ENCODE data around the gene MAP3K6.

MAP3K6 gene

GRCh38 chr1:27333717-27334279 lies 33.0 kb downstream of the MAP3K6 start:
- no peak for DNase-seq

GRCh38 chr1:27332536-27333281 lies 34.1 kb downstream of the MAP3K6 start:
- DNase-seq = no peak

DNA sequence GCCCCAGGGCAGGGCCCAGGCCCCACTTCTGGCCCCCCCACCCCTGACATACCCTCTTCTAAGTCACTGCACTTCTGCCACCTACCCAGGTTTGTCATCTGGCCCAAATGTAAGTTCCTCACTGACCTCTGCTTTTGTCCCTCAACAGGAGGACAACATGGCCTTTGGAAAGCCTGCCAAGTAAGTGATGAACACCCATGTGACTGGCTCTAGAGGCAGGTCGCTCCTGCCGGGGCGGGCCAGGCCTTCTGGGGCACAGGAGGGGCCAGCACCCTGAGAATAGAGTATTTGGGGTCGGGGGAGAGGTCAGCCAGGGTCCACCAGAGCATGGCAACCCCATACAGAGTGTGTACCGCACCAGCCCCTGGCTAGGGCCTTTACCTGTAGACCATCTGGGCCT lies 34.8 kb downstream of the MAP3K6 start:
- no peak for DNase-seq

DNA sequence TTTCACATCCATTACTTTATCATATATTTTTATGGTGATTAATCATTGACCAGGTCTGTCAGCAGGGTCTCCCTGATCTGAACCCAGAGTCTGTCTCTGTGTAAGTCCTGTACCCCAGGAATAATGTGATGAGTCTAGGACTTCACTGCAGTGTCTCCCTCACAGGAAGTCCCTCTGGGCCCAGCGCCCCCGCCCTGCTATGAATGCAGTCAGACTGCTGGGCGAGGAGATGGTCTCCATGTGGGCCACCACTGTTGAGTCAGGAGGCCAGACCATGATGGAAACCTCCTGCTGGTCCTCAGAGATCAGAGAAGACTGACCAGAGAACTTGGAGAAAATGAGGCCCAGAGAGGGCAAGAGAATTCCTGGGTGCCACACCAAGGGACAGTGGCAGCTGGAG lies 35.3 kb downstream of the MAP3K6 start:
- no peak for DNase-seq

GRCh38 chr1:27330786-27331185 lies 36.0 kb downstream of the MAP3K6 start:
- no peak for DNase-seq

DNA sequence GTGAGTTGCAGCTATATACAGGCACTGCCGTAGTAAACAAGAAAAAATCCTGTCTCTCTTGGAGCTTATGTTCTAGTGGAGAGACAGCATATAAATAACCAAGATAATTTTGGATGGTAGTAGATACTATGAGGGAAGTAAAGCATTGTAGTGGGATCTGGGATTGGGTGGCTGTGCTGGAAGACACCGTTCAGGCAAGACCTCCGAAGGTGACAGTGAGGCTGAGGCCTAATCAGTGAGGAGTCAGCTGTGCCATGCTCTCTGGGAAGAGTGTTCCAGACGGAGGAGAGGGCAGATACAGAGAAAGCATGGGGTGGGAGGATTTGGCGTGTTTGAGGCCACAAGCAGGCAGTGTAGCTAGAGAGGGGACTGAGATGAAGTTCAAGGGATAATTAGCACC lies 38.8 kb downstream of the MAP3K6 start:
- no peak for DNase-seq

- DNase-seq = no peak
Observed at GRCh38 chr1:27325286-27325685, 41.5 kb downstream of the MAP3K6 start.

- DNase-seq = no peak
Observed at GRCh38 chr1:27322569-27323240, 44.1 kb downstream of the MAP3K6 start.

DNA sequence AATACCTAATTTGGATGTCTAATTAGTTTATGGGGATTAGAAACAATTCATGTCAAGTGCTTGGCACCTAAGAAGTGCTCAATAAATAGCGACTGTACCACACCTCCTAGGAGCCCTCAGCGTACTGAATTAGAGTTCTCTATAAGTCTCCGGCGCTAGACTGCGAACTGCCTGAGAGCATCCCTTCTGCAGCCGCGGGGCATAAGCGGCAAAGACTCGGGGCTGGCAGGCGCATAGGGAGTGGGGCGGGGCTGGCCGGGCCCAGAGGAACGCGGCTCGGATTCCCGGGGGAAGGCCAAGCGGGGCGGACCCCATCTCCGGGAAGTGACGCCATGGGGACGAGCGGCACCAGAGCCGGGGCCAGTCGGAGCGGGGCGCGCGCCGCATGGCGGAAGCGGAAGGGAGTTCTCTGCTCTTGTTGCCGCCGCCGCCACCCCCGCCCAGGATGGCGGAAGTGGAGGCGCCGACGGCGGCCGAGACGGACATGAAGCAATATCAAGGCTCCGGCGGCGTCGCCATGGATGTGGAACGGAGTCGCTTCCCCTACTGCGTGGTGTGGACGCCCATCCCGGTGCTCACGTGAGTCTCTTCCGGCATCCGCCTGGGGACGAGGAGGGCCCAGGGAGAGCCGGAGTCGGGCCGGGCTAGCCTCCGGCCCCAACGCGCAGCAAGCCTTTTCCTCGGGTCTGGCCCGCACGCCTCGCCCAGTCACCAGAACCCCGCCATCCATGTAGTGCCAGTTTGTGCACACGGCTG lies 44.8 kb downstream of the MAP3K6 start, which contains the start of gene TMEM222:
TMEM222 (plus strand) TSS at position 351 of the 756 bp plus-strand sequence; CDS start at position 386, 35 bp downstream.
- DNase-seq = peak; percentile 97

GRCh38 chr1:27318596-27318995 lies 48.2 kb downstream of the MAP3K6 start:
- no peak for DNase-seq

GRCh38 chr1:27318136-27318535 lies 48.6 kb downstream of the MAP3K6 start:
- no peak for DNase-seq

GRCh38 chr1:27316860-27317259 lies 49.9 kb downstream of the MAP3K6 start:
- no peak for DNase-seq

GRCh38 chr1:27314737-27315136 lies 52.0 kb downstream of the MAP3K6 start:
- no peak for DNase-seq

- no peak for DNase-seq
Observed at GRCh38 chr1:27314169-27314568, 52.6 kb downstream of the MAP3K6 start.

- no peak for DNase-seq
Observed at GRCh38 chr1:27307874-27308598, 58.7 kb downstream of the MAP3K6 start.

DNA sequence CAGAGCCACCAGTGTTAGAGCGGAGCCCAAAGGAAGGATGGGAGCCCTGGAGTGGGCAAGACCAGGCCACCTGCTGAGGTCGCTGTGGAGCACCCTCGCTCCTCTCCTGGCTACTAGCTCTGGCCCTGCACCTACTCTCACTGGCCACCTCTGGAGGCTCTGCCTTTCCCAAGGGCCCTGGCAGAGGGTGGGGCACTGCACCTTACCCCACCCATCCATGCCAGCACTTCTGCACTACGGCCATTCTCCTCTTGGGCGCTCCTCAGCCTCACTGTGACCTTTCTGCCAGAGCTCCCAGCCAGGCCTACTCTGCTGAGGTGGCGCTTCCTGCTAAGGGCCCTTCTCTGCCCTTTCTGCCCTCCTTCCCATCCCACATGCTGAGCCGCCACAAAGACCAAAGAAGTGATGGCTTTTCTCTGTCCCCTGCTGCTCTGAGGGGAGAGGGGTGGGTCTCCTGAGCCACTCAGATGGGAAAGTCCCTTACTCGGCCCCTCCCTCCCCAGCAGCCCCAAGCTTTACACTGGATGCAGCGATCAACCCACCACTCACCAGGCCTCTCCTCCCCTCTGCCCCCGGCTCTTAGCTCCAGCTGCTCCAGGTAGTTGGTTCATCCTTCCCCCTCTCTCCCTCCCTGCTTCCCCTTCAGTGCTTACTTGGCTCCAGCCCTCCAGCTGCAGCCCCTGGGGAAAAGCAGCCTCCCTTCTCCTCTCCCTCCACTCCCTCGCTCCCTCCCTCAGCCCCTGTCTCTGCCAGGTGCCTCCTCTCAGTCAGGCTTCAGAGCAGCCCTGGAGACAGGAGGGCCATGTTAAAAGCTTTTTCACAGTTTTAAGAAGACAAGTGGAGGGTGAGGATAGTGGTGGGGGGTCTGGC lies 59.6 kb downstream of the MAP3K6 start:
- DNase-seq = no peak

GRCh38 chr1:27306071-27306470 lies 60.7 kb downstream of the MAP3K6 start:
- DNase-seq = no peak
